HG03196 (cell line): ENCODE measurements around the gene KAZALD1.

ENCODE experiments used
- ATAC-seq: cut with Tn5 transposase; IDR thresholded peaks from one replicate; pipeline ENCODE4 v1.9.1; 2021; ENCODE audit not compliant: unreplicated experiment

The KAZALD1 gene

DNA sequence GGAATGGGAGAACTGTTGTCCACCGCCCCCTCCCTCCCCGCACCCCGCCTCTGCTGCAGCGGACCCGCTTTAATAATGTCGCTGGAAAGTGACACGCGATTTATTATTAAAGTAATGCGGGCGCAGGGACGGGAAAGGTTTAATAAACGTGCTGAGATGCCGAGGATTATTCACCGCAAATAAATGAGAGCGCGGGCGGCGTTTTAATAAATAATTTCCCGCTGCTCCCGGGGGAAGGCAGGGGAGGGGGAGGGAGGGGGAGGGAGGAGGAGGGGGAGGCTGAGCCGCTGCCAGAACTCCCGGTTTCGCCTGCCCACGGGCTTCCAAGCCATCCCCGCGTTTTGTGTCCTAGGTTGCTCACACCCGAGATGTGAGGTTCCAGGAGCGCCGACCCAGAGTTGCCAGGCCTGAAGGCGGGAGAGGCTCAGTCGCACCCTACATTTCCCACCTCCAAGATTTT lies 5.1 kb downstream of the KAZALD1 start:
- ATAC-seq, result no peak

DNA sequence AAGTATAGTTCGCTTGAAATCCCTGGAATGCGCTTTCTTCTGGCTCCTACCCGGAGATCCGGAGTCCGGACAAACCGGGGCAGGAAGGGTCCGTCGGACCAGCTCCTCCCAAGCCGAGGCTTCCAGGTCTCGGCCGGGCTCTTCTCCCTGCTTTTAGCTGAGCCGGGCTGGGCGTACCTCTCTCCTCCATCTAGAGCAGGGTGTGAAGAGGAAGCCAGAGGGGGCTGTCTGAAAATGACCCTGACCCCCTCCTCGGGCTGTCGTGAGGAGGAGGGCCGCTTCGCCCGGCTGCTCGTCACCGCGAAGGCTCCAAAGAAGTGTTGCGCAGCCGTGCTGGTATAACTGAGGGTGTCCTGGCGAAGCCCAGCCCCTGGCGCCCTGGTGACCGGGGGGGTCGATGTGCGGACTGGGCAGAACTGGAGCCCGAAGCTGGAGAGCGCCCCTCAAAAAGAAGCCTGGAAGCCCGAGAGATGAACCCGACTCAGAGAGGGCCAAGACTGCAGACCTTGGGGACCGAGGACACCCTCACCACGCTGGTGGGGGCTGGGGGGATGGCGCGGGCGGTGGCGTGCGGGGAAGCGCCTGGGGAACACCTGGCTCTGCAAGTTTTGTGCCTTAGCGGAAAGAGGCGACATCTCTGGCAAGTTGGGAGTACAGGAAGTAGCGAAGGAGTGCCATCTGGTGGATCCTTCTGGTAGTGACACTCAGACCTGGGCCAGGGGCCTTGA lies 5.7 kb downstream of the KAZALD1 start:
- ATAC-seq, result peak; percentile 53

DNA sequence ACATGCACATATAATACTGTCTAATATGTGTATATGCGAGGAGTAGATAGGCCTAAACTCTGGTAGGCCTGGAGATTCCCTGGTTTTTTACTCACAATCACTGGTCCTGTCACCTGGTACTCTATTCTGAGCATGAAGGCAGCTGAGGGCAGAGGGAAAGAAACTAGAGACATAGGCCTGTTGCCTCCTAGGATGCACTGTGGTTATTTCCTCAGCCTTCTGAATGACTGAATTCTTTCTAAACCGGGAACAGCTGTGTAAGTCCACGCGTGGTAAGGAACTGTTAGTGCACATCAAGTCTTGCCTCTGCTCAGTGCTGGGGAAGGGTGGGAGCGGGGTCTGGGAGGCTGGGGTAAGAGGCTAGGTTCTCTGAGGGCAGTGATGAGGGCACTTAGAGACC lies 7.7 kb downstream of the KAZALD1 start:
- ATAC-seq, result no peak

DNA sequence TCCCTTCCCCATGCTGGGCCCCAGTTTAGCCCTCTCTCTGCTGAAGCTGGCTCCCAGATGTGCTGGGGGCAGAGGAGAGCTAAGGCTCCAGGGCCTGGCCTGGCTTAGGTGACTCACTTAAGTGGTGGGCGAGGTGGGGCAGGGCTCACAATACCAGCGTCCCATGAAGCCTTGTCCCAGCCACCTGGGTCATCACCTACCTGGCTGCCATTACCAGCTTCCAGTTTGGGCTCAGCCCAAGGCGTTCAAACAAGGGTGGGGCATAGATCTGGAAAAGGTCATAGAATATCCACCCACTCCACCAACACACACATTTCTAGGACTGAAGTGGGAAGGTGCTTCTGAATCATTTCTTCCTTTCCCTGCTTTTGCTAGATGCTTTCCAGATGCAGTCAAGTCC lies 8.3 kb downstream of the KAZALD1 start:
- ATAC-seq, result no peak

DNA sequence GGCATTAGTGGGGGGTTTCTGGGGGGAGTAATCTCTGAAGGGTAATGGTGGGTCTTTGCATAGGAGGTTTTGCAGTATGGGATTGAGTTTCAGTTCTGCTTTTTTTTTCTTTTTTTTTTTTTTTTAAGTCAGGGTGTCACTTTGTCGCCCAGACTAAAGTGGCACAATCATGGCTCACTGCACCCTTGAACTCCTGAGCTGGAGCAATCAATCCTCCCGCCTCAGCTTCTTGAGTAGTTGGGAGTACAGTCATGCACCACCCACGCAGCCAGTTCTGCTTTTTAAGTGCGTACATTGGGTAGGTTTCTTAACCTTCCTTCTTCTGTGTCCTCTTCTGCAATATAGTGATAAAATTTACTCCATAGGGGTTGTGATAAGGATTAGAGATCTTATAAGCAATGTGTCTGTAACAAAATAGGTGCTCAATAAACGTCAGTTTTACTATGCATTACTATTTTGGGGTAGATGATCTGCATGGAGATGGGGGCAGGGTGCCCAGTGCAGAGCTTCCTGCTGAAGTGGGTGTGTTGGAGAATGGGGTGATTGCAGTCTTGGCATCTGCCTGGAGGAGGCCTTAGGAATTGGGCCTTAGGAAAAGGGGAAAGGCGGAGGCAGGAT lies 9.6 kb downstream of the KAZALD1 start:
- no peak for ATAC-seq

DNA sequence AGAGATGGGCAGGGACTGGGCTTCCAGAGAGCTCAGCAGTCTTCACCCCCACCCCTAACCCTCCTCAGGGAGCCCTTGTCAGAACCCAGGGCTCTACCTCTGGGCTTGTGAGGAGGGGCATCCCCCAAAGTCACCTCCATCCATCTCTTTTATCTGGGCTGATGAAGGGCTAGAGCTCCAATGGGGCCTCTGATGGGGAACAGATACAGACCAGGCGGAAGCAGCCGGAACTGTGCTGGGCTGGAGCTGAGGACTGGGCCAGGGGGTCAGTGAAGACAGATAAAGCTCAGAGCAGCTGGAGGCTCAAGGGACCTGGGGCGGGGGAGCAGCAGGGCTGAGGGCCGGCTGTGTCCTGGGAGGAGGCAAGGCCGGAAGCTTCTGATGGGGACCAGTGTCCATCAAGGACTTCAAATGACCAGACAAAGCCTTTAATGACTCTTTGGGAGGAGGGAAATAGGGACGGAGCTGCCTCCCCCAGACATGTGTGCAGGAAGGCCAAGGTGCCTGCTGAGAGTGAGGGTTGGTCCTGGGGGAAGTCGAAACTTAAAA lies 10.2 kb downstream of the KAZALD1 start:
- no peak for ATAC-seq

DNA sequence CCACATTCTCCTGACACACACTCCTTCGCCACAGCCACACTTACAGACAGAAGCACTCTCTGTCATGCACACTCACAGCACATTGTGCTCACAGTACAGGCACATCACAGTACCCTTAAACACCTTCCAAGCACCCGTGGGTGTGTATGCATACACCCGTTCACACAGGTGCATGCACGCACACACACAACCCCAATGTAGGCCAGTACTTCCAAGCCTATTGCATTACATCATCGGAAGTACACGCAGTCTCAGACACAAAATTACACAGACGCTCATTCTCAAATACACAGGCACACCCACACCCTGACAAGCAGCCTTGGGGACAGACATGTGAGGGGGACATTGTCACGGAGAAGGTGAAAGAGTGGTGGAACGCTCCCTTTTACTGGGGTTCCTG lies 11.1 kb downstream of the KAZALD1 start:
- ATAC-seq, result no peak

DNA sequence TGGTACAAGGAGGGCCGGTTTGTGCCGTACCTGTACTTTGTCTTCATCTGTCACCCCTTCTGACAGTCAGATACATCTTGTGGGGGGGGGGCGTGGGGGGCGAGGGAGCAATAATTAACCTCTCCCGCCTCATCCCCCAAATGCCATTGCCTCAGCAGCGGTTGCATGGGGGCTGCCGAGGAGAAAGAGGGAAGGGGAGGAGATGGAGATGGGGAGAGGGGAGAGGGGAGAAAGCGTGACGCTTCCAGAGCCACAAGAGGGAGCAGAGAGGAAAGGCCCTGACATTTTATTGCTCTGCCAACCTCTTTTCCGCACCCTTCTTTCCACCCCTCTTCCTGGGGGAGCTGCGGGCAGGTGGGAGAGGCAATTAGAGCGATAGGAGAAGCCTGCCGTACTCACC lies 11.8 kb downstream of the KAZALD1 start:
- ATAC-seq, result no peak

DNA sequence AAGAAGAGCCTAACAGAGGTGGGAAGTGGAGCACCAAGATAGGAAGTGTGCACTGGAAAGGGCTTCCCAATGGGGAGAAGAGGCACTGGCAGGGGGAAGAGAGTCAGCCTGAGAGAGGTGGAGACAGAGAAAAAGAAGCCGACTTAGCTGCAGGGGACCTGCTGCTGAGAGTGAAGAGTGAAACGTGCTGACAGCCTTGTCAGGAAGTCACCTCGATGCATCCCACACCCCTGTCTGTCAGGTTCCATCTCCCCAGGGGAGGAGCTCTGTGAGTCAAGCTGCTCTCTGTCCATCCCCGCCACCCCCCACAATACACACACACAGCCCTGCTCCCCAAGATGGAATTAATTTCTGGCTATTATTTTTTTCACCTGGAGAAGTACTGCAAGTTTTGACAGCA lies 14.0 kb downstream of the KAZALD1 start:
- ATAC-seq, result no peak

DNA sequence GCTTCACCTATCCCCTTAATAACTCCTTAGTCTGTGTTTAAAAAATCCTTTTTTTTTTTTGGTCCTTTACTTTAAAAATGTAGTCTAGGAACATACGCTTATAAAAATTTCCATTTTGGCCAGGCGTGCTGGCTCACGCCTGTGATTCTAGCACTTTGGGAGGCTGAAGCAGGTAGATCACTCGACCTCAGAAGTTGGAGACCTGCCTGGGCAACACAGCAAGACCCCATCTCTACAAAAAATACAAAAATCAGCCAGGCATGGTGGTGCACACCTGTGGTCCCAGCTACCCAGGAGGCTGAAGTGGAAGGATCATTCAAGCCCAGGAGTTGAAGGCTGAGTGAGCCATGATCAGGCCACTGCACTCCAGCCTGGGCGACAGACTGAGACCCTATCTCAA lies 14.8 kb downstream of the KAZALD1 start:
- ATAC-seq, result no peak

DNA sequence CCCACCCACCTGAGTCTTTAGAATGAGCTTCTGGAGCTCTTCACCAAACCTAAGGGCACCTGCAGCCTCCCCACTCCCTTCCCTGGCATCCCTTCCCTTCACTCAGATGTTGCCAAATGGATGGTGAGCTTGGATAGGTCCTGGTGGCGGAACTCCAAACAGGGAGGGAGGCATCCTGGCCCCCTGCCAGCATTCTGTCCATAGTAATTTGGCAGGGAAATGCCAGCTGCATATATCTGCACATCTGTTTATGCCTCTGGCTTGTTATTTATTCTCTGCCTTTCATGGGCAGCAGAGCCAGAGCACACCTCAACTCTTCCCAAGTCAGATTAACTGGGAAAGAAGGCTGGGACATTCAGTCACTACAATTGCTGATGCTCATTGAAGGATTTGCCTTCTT lies 18.1 kb downstream of the KAZALD1 start:
- ATAC-seq, result no peak

DNA sequence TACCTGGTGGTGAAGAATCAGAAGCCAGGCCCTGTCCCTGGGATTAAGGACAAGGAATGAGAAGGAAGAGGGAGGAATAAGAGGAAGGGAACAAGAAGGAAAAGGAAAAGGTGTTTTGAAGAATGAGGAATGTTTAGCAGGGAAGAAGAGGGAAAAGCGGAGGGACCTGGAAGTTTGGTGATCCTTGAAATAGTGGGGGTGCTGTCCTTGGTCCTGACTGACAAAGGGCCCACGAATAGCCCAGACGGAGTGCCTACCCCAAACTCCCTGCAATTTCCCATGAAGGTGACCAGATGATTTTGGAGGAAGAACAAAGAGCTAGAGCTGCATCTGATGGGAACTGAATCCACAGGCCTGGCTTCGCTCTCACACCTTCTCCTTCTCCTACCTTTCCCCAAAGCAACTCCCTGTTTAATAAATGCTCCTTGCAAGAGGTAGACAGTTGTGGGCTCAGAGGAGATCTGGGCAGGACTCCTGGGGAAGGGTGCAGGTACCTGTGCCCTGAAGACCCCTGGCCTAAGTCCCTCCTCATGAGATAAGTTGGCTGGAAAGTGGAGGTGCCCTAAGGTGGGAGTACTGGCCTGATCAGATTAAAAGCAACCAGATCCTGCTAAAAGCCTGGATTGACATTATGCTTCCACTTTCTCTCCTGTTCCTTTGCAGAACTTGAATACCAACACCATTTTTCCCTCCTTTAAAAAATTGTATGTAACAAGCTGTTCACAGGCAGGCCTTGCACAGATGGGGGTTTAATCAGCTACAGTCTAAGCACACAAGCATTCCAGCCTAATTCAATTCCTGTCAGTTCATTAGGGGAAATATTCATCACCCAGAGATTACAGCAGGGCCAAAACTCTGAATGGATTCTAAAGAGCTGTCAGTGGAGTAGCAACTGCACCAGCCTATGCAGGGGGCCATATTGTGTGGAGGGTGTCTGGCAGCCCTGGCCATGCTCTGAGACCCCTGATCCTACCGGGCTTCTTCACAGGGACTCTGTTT lies 19.4 kb downstream of the KAZALD1 start:
- ATAC-seq, result no peak

DNA sequence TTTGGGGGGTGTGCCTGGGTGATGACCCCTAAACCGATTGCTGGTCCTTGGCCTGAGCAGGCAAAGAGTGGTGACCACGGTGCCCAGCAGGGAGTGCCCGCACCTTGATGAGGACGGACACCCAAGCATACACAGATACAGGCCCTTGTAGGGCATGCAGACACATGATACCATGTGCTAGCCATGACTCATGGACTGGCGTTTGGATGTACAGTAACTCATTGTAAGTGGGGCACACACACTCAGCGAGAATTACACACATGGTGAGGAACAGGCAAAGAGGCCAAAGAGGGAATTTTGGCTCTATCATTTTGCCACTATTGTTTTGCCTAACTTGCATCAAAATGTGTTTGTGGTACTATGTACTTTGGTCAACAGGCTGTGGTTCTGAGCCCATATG lies 24.1 kb downstream of the KAZALD1 start:
- no peak for ATAC-seq

DNA sequence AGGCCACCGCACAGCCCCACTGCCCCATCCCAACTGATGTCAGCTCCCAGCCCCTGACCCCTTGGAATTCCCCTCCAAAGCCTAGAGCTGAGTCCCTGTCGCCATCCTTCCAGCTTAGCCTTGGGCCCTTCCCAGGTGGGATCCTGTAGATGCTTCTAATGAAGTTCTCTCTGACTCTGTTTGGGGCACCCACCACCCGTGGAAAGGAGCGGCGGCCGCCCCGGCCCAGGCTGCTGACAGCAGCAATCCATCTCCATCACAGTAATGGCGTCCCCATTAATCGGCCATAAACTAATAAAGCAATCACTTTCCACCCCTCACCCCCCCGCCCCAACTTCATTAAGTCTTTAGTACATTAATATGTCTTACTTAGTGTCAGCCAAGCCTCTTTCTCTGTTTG lies 25.6 kb downstream of the KAZALD1 start:
- no peak for ATAC-seq

DNA sequence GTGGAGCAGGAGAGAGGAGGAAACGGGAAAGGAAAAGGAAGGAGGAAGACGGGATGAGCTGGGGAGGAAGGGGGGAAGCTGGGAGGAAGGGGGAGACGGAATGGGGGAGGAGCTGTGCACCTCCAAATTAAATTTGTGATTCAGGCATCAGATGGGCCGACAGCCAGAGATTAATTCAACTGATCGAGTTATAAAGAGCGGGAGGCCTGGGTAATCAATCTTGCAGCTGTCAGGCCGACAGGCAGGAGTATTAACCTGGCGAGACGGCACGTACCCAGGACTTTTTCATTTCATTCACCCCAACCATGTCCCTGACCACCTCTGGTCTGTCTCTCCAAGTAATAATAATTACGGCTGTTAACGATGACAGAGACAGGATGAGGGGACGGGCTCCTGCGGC lies 26.2 kb downstream of the KAZALD1 start:
- ATAC-seq, result no peak

DNA sequence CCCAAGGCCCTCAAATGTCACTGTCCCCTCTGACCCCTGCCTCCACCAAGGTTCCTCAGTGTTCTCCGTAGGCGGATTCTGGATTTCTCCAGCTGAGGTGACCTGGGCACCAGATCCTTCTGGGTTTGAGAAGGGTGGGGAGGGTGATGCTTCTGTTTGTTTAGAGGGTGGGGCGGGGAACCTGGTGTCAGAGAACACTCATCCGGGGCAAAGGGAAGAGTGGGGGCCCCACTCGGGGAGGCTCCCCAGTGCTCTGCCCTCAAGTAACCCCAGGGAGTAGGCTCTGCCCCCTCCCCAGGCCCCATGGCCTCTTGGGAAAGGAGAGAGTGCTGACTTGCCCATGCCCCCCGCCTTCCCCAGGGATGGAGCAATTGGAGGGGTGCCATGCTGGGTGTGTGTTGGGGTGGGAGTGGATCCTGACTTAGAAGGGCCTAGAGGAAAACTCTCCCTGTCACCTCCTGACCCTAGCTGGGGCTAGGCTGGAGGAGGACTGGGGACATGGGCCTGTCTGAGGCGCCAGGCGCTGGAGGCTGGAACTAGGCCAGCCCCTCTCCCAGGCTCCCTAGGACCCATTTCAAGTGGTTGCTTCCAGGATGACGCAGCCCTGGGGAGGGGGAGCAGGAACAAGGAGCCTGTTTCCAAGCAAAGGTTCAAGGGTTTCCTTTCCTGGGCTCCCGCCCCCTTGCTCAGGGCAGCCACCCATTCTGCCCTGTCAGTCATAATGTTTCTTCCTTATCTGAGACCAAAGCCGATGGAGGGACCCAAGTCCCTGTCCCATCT lies 27.9 kb downstream of the KAZALD1 start:
- ATAC-seq, result no peak

DNA sequence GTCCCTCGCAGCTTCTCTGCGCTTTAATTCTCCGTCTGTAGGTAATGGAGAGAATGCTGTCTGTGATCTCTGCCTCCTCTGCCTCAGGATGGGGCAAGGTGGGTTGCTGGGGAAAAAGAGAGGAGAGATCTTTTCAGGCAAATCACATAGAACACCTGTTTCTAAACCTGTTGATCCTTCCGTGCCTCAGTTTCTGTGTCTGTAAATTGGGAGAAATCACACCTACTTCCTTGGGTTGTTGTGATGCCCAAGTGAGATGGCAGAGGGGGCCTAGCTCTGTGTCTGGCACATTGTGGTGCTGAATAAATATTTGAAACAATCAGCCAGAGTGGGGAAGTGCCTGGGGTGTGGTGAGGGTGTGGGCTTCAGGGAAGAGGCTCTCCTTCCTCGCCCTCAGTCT lies 28.8 kb downstream of the KAZALD1 start:
- no peak for ATAC-seq

DNA sequence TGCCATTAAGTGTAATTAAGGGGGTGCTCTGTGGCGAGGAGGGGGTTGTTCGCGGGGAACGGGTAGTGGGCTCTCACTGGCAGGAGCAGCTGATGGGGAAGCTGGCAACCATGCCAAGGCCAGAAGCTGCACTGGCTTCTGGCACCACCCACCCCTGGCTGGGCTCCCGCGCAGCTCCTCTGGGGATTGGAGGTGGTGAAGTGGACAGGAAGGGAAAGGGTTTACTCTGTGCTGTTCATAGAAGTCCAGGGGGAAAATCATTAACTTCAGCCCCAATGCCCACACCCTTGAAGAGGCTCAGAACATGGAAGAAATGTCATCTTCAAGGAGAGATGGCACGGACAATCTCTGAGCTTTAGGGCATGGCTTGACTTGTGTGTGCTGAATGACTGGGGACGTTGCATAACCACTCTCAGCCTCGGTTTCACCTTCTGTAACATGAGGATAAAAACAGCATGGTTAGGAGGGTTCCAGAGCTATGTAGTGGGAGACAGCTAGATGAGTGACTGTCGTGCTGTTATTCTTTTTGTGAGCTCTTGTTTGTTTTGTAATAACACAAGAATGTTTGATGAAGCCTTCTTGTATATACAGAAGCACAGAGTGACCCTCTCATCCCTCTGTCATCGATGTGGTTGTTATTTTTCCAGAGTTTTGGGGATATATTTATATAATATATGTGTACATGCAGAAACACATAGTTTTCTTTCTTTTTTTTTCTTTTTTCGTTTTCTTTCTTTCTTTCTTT lies 29.9 kb downstream of the KAZALD1 start:
- no peak for ATAC-seq

DNA sequence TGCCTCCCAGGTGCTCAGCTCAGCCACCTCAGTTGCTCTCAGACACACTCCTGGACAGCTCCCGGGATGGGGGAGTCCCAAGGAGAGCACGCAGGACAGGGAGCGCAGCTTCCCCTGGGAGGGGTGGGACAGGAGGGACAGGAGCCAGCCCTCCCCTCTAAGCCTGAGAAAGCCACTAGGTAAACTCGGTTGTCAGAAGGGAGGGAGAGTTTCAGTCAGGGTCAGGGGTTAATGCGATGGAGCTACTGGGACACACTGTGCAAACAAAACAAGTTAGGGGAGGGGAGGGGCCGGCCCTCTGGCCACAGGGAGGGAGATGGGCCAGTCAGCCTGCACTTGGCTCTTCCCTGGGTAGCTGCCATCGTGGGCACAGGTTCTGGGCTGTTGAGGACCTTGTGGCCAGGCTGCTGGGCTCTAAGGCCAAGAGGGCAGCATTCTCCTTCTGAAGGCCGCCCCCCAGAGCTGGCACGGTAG lies 31.1 kb downstream of the KAZALD1 start:
- no peak for ATAC-seq
